Activated CD4-positive, CD25-positive, alpha-beta regulatory T cell (primary cell): Measurements from ENCODE around the gene PIK3IP1.
"Not testable (repeated sequence)": the region's sequence is repeated elsewhere in the genome, so short reads cannot be mapped to it uniquely, and the experiment has no call there.

ENCODE experiments used
- DNase-seq, 4 experiments: peaks; one replicate each; lab custom pipeline; 2025; lab: John Stamatoyannopoulos, UW

The PIK3IP1 gene

GRCh38 chr22:31248965-31249958 lies 43.0 kb downstream of the PIK3IP1 start:
- DNase-seq = no peak

- peak; percentile 14 to 52 (median 35) for DNase-seq
These were observed 44.0 kb downstream of the PIK3IP1 start for GRCh38 chr22:31248138-31248745.

GRCh38 chr22:31247726-31248125 lies 44.6 kb downstream of the PIK3IP1 start:
- DNase-seq = no peak

- DNase-seq = no peak
These were observed 45.6 kb downstream of the PIK3IP1 start for GRCh38 chr22:31246687-31247086.

GRCh38 chr22:31245998-31246397 lies 46.3 kb downstream of the PIK3IP1 start:
- not testable (repeated sequence) for DNase-seq

- DNase-seq = no peak
These were observed 47.3 kb downstream of the PIK3IP1 start for GRCh38 chr22:31244943-31245451.

- DNase-seq = no peak
These were observed 48.0 kb downstream of the PIK3IP1 start for GRCh38 chr22:31244046-31244942.

GRCh38 chr22:31243339-31244045 lies 48.8 kb downstream of the PIK3IP1 start:
- no peak for DNase-seq

GRCh38 chr22:31241936-31242335 lies 50.4 kb downstream of the PIK3IP1 start:
- DNase-seq = no peak

GRCh38 chr22:31241200-31241599 lies 51.1 kb downstream of the PIK3IP1 start:
- DNase-seq = no peak

GRCh38 chr22:31239771-31240370 lies 52.4 kb downstream of the PIK3IP1 start:
- no peak for DNase-seq

GRCh38 chr22:31238057-31238456 lies 54.2 kb downstream of the PIK3IP1 start:
- DNase-seq = no peak

GRCh38 chr22:31236044-31236443 lies 56.2 kb downstream of the PIK3IP1 start:
- not testable (repeated sequence) for DNase-seq

GRCh38 chr22:31235081-31235480 lies 57.2 kb downstream of the PIK3IP1 start:
- DNase-seq = no peak

- no peak for DNase-seq
These were observed 59.3 kb downstream of the PIK3IP1 start for GRCh38 chr22:31233001-31233400.
